AG08396 (cell line): Measurements from ENCODE around the gene PCBP2.
"Not testable (repeated sequence)": the region's sequence is repeated elsewhere in the genome, so short reads cannot be mapped to it uniquely, and the experiment has no call there.

Experiments used
- DNase-seq: peaks from one replicate; pipeline ENCODE4 v3.0.0; 2012; ENCODE audit warnings: low spot score, mixed read lengths

The PCBP2 gene

GRCh38 chr12:53441040-53441833 is 10.7 kb upstream of the PCBP2 start, which contains the start of gene PRR13:
Gene PRR13 (plus strand): TSS chr12:53441734. CDS start chr12:53442715, 981 bp downstream.
- DNase-seq: peak; percentile 96

- DNase-seq: no peak
Observed at GRCh38 chr12:53443955-53444354, 7.9 kb upstream of the PCBP2 start.

- DNase-seq: not testable (repeated sequence)
Observed at GRCh38 chr12:53444593-53445325, 7.1 kb upstream of the PCBP2 start.

- DNase-seq: no peak
Observed at GRCh38 chr12:53450936-53451335, 966 bp upstream of the PCBP2 start.

GRCh38 chr12:53452159-53453077 is 516 bp downstream of the PCBP2 start:
- DNase-seq: peak; percentile 91

- no peak for DNase-seq
Observed at GRCh38 chr12:53453953-53454640, 2.2 kb downstream of the PCBP2 start.

- no peak for DNase-seq
Observed at GRCh38 chr12:53454707-53455106, 2.8 kb downstream of the PCBP2 start.

GRCh38 chr12:53456654-53457366 is 4.9 kb downstream of the PCBP2 start:
- no peak for DNase-seq

GRCh38 chr12:53459097-53459496 is 7.2 kb downstream of the PCBP2 start:
- no peak for DNase-seq

GRCh38 chr12:53461059-53461458 is 9.2 kb downstream of the PCBP2 start:
- no peak for DNase-seq

- DNase-seq: no peak
Observed at GRCh38 chr12:53461591-53461990, 9.7 kb downstream of the PCBP2 start.

- DNase-seq: no peak
Observed at GRCh38 chr12:53462935-53463334, 11.0 kb downstream of the PCBP2 start.

- DNase-seq: no peak
Observed at GRCh38 chr12:53463802-53464560, 12.1 kb downstream of the PCBP2 start.

- DNase-seq: no peak
Observed at GRCh38 chr12:53464685-53465418, 12.9 kb downstream of the PCBP2 start.

GRCh38 chr12:53465679-53466078 is 13.8 kb downstream of the PCBP2 start:
- no peak for DNase-seq

- DNase-seq: no peak
Observed at GRCh38 chr12:53466640-53467039, 14.7 kb downstream of the PCBP2 start.

- no peak for DNase-seq
Observed at GRCh38 chr12:53467082-53467481, 15.2 kb downstream of the PCBP2 start.

GRCh38 chr12:53467880-53468279 is 16.0 kb downstream of the PCBP2 start:
- DNase-seq: no peak

- DNase-seq: no peak
Observed at GRCh38 chr12:53468282-53468681, 16.4 kb downstream of the PCBP2 start.
